Epithelial cell of prostate (primary cell): ENCODE data around the gene DNM3.

Experiments used
- DNase-seq: peaks from one replicate; pipeline ENCODE4 v3.0.0-alpha.2; 2011; ENCODE audit warnings: low read depth, low spot score
- H3K27ac ChIP-seq: fragments of 450-650 bp; 2 replicates; pipeline ENCODE4 v1.5.1; 2017; ENCODE audit warnings: mild to moderate bottlenecking

The DNM3 gene

GRCh38 chr1:171963762-171964161 lies 122.5 kb downstream of the DNM3 start:
- H3K27ac ChIP-seq: no peak overlapping the region
- DNase-seq: no peak

GRCh38 chr1:171965777-171966176 lies 124.5 kb downstream of the DNM3 start:
- no peak overlapping the region for H3K27ac ChIP-seq
- no peak for DNase-seq

GRCh38 chr1:171966426-171967220 lies 125.3 kb downstream of the DNM3 start:
- no peak overlapping the region for H3K27ac ChIP-seq
- no peak for DNase-seq

- H3K27ac ChIP-seq: no peak overlapping the region
- no peak for DNase-seq
These were observed 127.9 kb downstream of the DNM3 start for GRCh38 chr1:171969226-171969625.

GRCh38 chr1:171969813-171970212 lies 128.5 kb downstream of the DNM3 start:
- no peak for DNase-seq
- no peak overlapping the region for H3K27ac ChIP-seq

GRCh38 chr1:171972846-171973245 lies 131.5 kb downstream of the DNM3 start:
- DNase-seq: no peak

GRCh38 chr1:171973421-171973820 lies 132.1 kb downstream of the DNM3 start:
- no peak overlapping the region for H3K27ac ChIP-seq
- DNase-seq: no peak

More at GRCh38 chr1:171972846-171973245, 131.5 kb downstream of the DNM3 start:
- H3K27ac ChIP-seq: no peak overlapping the region

GRCh38 chr1:171981303-171981702 lies 140.0 kb downstream of the DNM3 start:
- no peak for DNase-seq
- H3K27ac ChIP-seq: no peak overlapping the region

GRCh38 chr1:171983584-171983983 lies 142.3 kb downstream of the DNM3 start:
- no peak for DNase-seq
- no peak overlapping the region for H3K27ac ChIP-seq

GRCh38 chr1:171984262-171984661 lies 143.0 kb downstream of the DNM3 start:
- no peak overlapping the region for H3K27ac ChIP-seq
- DNase-seq: no peak

- no peak for DNase-seq
- no peak overlapping the region for H3K27ac ChIP-seq
These were observed 143.7 kb downstream of the DNM3 start for GRCh38 chr1:171984850-171985485.

- no peak overlapping the region for H3K27ac ChIP-seq
- DNase-seq: no peak
These were observed 144.3 kb downstream of the DNM3 start for GRCh38 chr1:171985639-171986038.

GRCh38 chr1:171988243-171988885 lies 147.1 kb downstream of the DNM3 start:
- DNase-seq: no peak
- no peak overlapping the region for H3K27ac ChIP-seq

GRCh38 chr1:171990371-171990770 lies 149.1 kb downstream of the DNM3 start:
- DNase-seq: no peak
- no peak overlapping the region for H3K27ac ChIP-seq

- no peak overlapping the region for H3K27ac ChIP-seq
- DNase-seq: no peak
These were observed 153.0 kb downstream of the DNM3 start for GRCh38 chr1:171994293-171994692.

GRCh38 chr1:171995573-171995972 lies 154.3 kb downstream of the DNM3 start:
- no peak for DNase-seq
- no peak overlapping the region for H3K27ac ChIP-seq

- DNase-seq: no peak
These were observed 156.6 kb downstream of the DNM3 start for GRCh38 chr1:171997936-171998335.

GRCh38 chr1:171998711-171999110 lies 157.4 kb downstream of the DNM3 start:
- no peak for DNase-seq
- no peak overlapping the region for H3K27ac ChIP-seq

More at GRCh38 chr1:171997936-171998335, 156.6 kb downstream of the DNM3 start:
- no peak overlapping the region for H3K27ac ChIP-seq

GRCh38 chr1:171999756-172000155 lies 158.5 kb downstream of the DNM3 start:
- DNase-seq: no peak

GRCh38 chr1:172001288-172001687 lies 160.0 kb downstream of the DNM3 start:
- no peak for DNase-seq
- no peak overlapping the region for H3K27ac ChIP-seq

More at GRCh38 chr1:171999756-172000155, 158.5 kb downstream of the DNM3 start:
- no peak overlapping the region for H3K27ac ChIP-seq

- H3K27ac ChIP-seq: no peak overlapping the region
- no peak for DNase-seq
These were observed 161.5 kb downstream of the DNM3 start for GRCh38 chr1:172002725-172003345.
